ENCODE data around the gene JAM3. TPM values are rescaled to one million over a fixed set of nuclear protein-coding genes. Genes with fewer than 3 reads are reported as not detected.
"Not testable (repeated sequence)": the region's sequence is repeated elsewhere in the genome, so short reads cannot be mapped to it uniquely, and the experiment has no call there.

JAM3 gene
- total and polyA plus RNA-seq, 2 of the 8 experiments (the other 6 are each of a cell fraction or from before 2014, with no cell fraction given), result 19.6 to 42.8 TPM

DNA sequence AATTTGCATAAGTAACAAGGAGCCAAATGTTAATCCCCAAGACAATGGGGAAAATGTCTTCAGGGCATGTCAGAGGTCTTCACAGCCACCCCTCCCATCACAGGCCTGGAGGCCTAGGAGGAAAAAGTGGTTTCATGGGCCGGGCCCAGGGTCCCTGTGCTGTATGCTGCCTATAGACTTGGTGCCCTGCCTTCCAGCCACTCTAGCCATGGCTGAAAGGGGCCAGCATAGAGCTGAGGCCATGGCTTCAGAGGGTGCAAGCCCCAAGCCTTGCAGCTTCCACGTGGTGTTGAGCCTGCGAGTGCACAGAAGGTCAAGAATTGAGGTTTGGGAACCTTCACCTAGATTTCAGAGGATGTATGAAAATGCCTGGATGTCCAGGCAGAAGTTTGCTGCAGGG lies 12.4 kb downstream of the JAM3 start:
- DNase-seq (ENCODE audit: low read depth in 1 of 2, low spot score in 2 of 2); H2AK5ac ChIP-seq (ENCODE audit: low read depth, low read length); H4K20me1 ChIP-seq (replicated peaks in 1 of 2; ENCODE audit: control insufficient read depth in 1 of 2, insufficient read depth in 2 of 2, low read length in 2 of 2); H2BK12ac ChIP-seq (ENCODE audit: low read depth, low read length); H2AFZ ChIP-seq (ENCODE audit: low read length); H3K4me3 ChIP-seq (ENCODE audit: extremely low read depth in 1 of 4, insufficient read depth in 2 of 4, low read depth in 3 of 4, low read length in 4 of 4); H4K8ac ChIP-seq (ENCODE audit: extremely low read depth, insufficient read depth, low read length); H3K4me1 ChIP-seq (replicated peaks in 1 of 4; ENCODE audit: control insufficient read depth in 3 of 4, insufficient read depth in 4 of 4, low read length in 3 of 4); H3K23ac ChIP-seq (ENCODE audit: insufficient read length); POLR2A ChIA-PET (ENCODE audit: partially characterized antibody); H3K23me2 ChIP-seq (ENCODE audit: low read depth, low read length); H3K9ac ChIP-seq (replicated peaks in 1 of 4; ENCODE audit: extremely low read depth in 1 of 4, low read depth in 3 of 4, low read length in 3 of 4); H2BK120ac ChIP-seq (replicated peaks; ENCODE audit: low read depth, low read length); H3K27me3 ChIP-seq (replicated peaks in 1 of 4; ENCODE audit: control insufficient read depth in 3 of 4, extremely low read depth in 1 of 4, insufficient read depth in 3 of 4, low read length in 3 of 4); H3K36me3 ChIP-seq (ENCODE audit: control insufficient read depth in 2 of 4, insufficient read depth in 4 of 4, low read length in 3 of 4); FAIRE-seq; H3K79me1 ChIP-seq (ENCODE audit: low read depth, low read length); H2BK5ac ChIP-seq (ENCODE audit: low read depth, low read length); H2BK20ac ChIP-seq (ENCODE audit: low read length); H4K91ac ChIP-seq (replicated peaks; ENCODE audit: insufficient read length, low read length); H3K4ac ChIP-seq (replicated peaks; ENCODE audit: insufficient read length, low read depth, low read length); H2BK15ac ChIP-seq (ENCODE audit: low read length); H4K5ac ChIP-seq (ENCODE audit: insufficient read length, low read depth, low read length); H3K14ac ChIP-seq (ENCODE audit: insufficient read length); H3K4me2 ChIP-seq (ENCODE audit: insufficient read depth in 1 of 2, low read depth in 2 of 2, low read length in 2 of 2); H3K27ac ChIP-seq (ENCODE audit: low read depth, low read length); H3K18ac ChIP-seq (ENCODE audit: extremely low read depth, low read length); H3K56ac ChIP-seq (replicated peaks; ENCODE audit: insufficient read length, low read depth, low read length): not testable (repeated sequence)
- CTCF ChIA-PET (ENCODE audit: partially characterized antibody), result interaction anchor here (0.8 to 2.1 kb wide), 5 partner anchors 9 to 19 kb away, joined by 3 to 10 read pairs (median 4); no protein-coding TSS in a partner anchor
- peaks cover 0 to 25% of the 10 kb centered on the region in 2 experiments; a peak in 1 of 4 replicates for H3K79me2 ChIP-seq (ENCODE audit: control insufficient read depth in 1 of 2, insufficient read depth in 2 of 2, low read length in 2 of 2)
- H3K9me3 ChIP-seq (ENCODE audit: insufficient read depth in 2 of 2, low read depth in 1 of 2, low read length in 1 of 2), result peaks cover 13 to 18% of the 10 kb centered on the region in 2 experiments; a peak in 3 of 4 replicates
- WGBS, 2 experiments (ENCODE audit: extremely low coverage in 1 of 2, insufficient coverage in 1 of 2, insufficient read length in 1 of 2, insufficient replicate concordance in 2 of 2, low coverage in 1 of 2, low lambda C conversion rate in 2 of 2, missing lambda C conversion rate in 1 of 2), result 97% methylated on average over 3 of the region's 3 CpGs; no CpG with 5 or more reads in 1 of the 2 experiments

Measured in H1 (cell line).